Mucosa of descending colon (tissue), 3 donors: Measurements from ENCODE around the gene KCNMB4. TPM values are rescaled to one million over a fixed set of nuclear protein-coding genes. Genes with fewer than 3 reads are reported as not detected.
A peak's percentile ranks its signal among the peaks of the same experiment; 100 is the strongest.

ENCODE experiments used
- ATAC-seq: fragments of 200-7000 bp; cut with Tn5 transposase; one replicate; pipeline ENCODE4 v1.9.1; 2020; ENCODE audit warnings: mild to moderate bottlenecking, moderate library complexity
- DNase-seq, 3 donors: peaks; one replicate each; pipeline ENCODE4 v3.0.0-alpha.2; 2020
- H3K36me3 ChIP-seq: fragments of 200-600 bp; one replicate; pipeline ENCODE4 v1.8.0; 2021; ENCODE audit warnings: low read depth, mild to moderate bottlenecking
- H3K4me1 ChIP-seq: fragments of 200-600 bp; one replicate; pipeline ENCODE4 v1.8.0; 2021; ENCODE audit warnings: low read depth, mild to moderate bottlenecking
- H3K4me3 ChIP-seq: fragments of 200-600 bp; one replicate; pipeline ENCODE4 v1.8.0; 2021; ENCODE audit warnings: mild to moderate bottlenecking
- H3K9me3 ChIP-seq: fragments of 200-600 bp; one replicate; pipeline ENCODE4 v1.8.0; 2021; ENCODE audit warnings: mild to moderate bottlenecking
- CTCF ChIP-seq: fragments of 200-600 bp; IDR thresholded peaks from one replicate; pipeline ENCODE4 v1.8.0; 2022; ENCODE audit warnings: antibody characterized with exemption, mild to moderate bottlenecking
- intact Hi-C, 2 donors: fragments of 100-400 bp; cut with DNase I in 1 of 2; cut with micrococcal nuclease in 1 of 2; formaldehyde crosslinking; loops; one replicate each; pipeline versions ENCODE4 v1.11.0 to v1.11.1; 2022; cut with DNase I, micrococcal nuclease
- total RNA-seq, 3 donors: library from RNA; stranded (reverse); fragmentation: NEBNext Ultra II Directional in 2 of 3; extraction: Animal tissue kit (Norgen Biotek cat#: 25700) in 2 of 3; gene quantifications; one replicate each; pipeline versions ENCODE4 v1.2.1 to v1.2.4, GENCODE V29; 2021 to 2023
- donor health status: DM: no; HTN: no; CAD: no; lungs with moderate emphysema.
- donor health status: DM: no; HTN: no; CAD: no.
- donor health status: DM: no; HTN: yes; CAD: no.

The KCNMB4 gene
- total RNA-seq, 3 donors from 2014 or later, result 0.52 to 7.4 (median 1.0) TPM

- H3K4me1 ChIP-seq, result no peaks in the 10 kb centered on the region
- no peak for TF ChIP-seq CTCF
- no peaks in the 10 kb centered on the region for H3K36me3 ChIP-seq
- H3K4me3 ChIP-seq, result no peak overlapping the region
- ATAC-seq, result no peak
- intact Hi-C loops, result no loop called here
- H3K9me3 ChIP-seq, result peaks cover 11% of the 10 kb centered on the region
- no peak for DNase-seq
Observed at GRCh38 chr12:70459786-70460185, 93.7 kb downstream of the KCNMB4 start.

- no peak for TF ChIP-seq CTCF
Observed at GRCh38 chr12:70463997-70464396, 97.9 kb downstream of the KCNMB4 start.

GRCh38 chr12:70466753-70467152, 100.7 kb downstream of the KCNMB4 start:
- intact Hi-C loops, result no loop called here
- peaks cover 11% of the 10 kb centered on the region for H3K9me3 ChIP-seq
- DNase-seq, result no peak
- H3K4me3 ChIP-seq, result no peak overlapping the region
- TF ChIP-seq CTCF, result no peak
- H3K4me1 ChIP-seq, result no peaks in the 10 kb centered on the region
- ATAC-seq, result no peak
- no peaks in the 10 kb centered on the region for H3K36me3 ChIP-seq

More at GRCh38 chr12:70463997-70464396, 97.9 kb downstream of the KCNMB4 start:
- Histone ChIP-seq H3K4me1 (no peaks in the 10 kb centered on the region), H3K36me3 (no peaks in the 10 kb centered on the region), H3K4me3 (no peak overlapping the region), H3K9me3 (peaks cover 11% of the 10 kb centered on the region)
- intact Hi-C loops, result no loop called here
- DNase-seq (no peak), ATAC-seq (no peak)

- intact Hi-C loops, result no loop called here
- TF ChIP-seq CTCF, result no peak
- Histone ChIP-seq H3K9me3 (peaks cover 11% of the 10 kb centered on the region), H3K4me3 (no peak overlapping the region), H3K4me1 (no peaks in the 10 kb centered on the region), H3K36me3 (no peaks in the 10 kb centered on the region)
- DNase-seq (no peak), ATAC-seq (no peak)
Observed at GRCh38 chr12:70467476-70467875, 101.4 kb downstream of the KCNMB4 start.

DNA sequence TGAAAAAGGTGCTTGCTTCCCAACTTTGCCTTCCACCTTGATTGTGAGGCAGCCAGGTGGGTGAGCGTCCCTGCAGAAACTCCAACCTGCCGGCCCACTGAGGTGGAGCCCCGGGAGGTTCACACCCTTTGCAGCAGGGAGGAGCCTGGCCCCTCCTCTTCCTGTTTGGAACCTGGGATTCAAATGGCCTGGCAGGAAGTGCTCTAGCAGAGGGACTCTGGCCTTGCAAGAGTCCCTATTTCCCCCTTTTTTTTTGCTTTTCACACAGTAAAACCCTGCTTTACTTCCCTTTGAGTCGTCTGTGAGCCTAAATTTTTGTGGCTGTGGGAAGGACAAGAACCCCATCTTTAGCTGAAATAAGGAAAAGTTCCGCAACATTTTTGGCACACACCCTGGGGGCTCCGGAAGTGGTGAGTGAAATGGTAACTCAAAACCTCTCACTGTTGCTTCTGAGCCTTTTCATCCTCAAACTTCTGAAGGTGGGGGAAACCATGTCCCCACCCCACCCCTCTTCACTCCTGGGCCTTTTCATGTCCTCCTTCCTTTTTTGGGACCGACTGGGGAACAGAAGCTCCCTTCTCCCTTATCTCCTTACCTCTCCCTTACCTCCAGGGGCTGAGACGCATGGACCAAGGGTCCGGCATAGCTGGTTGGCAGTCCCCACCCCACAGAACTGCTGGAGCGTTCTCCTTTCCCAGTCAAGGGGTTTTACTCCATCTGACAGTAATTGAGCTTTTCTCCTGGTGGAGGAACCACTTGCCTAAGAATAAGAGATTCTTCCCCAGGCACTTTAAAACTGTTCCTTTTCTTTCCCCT, 102.0 kb downstream of the KCNMB4 start:
- H3K36me3 ChIP-seq, result no peaks in the 10 kb centered on the region
- ATAC-seq, result no peak
- DNase-seq, result peak in 2 of 3 donors; percentile 7 to 45
- intact Hi-C loops, result no loop called here
- H3K4me1 ChIP-seq, result no peaks in the 10 kb centered on the region
- no peak for TF ChIP-seq CTCF
- peaks cover 11% of the 10 kb centered on the region for H3K9me3 ChIP-seq
- no peak overlapping the region for H3K4me3 ChIP-seq
